Thoracic aorta (tissue), 2 donors: ENCODE results near the gene PRF1. TPM values are rescaled to one million over a fixed set of nuclear protein-coding genes. Genes with fewer than 3 reads are reported as not detected.

Source experiments
- ATAC-seq: fragments of 150-250 bp; one replicate; pipeline ENCODE4 v1.8.0; 2017; ENCODE audit warnings: low read depth; ENCODE audit not compliant: insufficient number of reproducible peaks, low FRiP score
- DNase-seq: peaks from one replicate; pipeline ENCODE4 v3.0.0-alpha.2; 2020; ENCODE audit warnings: low spot score
- H3K27ac ChIP-seq, 2 donors: fragments of 200-600 bp; sonication (generic); 1 replicate in 1 of 2; 2 replicates in 1 of 2; pipeline ENCODE4 v1.5.1; 2016; ENCODE audit warnings: mild to moderate bottlenecking in 2 of 2, moderate library complexity in 2 of 2
- H3K27me3 ChIP-seq: fragments of 200-600 bp; sonication (generic); replicated peaks from 2 replicates; pipeline ENCODE4 v1.6.0; 2016; ENCODE audit warnings: mild to moderate bottlenecking; ENCODE audit not compliant: insufficient read depth
- H3K36me3 ChIP-seq: fragments of 200-600 bp; sonication (generic); one replicate; pipeline ENCODE4 v1.5.1; 2016
- H3K4me1 ChIP-seq, 2 donors: fragments of 200-600 bp; sonication (generic); 1 replicate in 1 of 2; 2 replicates in 1 of 2; pipeline versions ENCODE4 v1.5.1 to v1.6.0; 2016; ENCODE audit warnings: low read depth in 2 of 2, mild to moderate bottlenecking in 1 of 2; ENCODE audit not compliant: control insufficient read depth in 1 of 2
- H3K4me3 ChIP-seq: fragments of 200-600 bp; sonication (generic); 2 replicates; pipeline ENCODE4 v1.5.1; 2016; ENCODE audit warnings: mild to moderate bottlenecking
- H3K9me3 ChIP-seq: fragments of 200-600 bp; sonication (generic); 2 replicates; pipeline ENCODE4 v1.5.1; 2016
- total RNA-seq, 2 donors: library from RNA; depleted of rRNA; stranded (reverse); fragments of >200 nt; gene quantifications; one replicate each; pipeline versions ENCODE4 v1.1.0 to v1.2.3, GENCODE V29; 2016
- TF ChIP-seq, protein P1 (sequence below): fragments of 200-600 bp; sonication (generic); IDR thresholded peaks from one replicate; pipeline ENCODE4 v1.5.1; 2019; ENCODE audit warnings: antibody characterized with exemption

Gene PRF1
- total RNA-seq, 2 donors from 2014 or later: 3.7 to 5.4 TPM

- Histone ChIP-seq H3K27ac (no peak overlapping the region), H3K4me1 (peaks cover 0 to under 1% of the 10 kb centered on the region in 2 donors), H3K36me3 (no peaks in the 10 kb centered on the region), H3K27me3 (no peaks in the 10 kb centered on the region), H3K9me3 (no peaks in the 10 kb centered on the region), H3K4me3 (no peak overlapping the region)
- ATAC-seq (no peak), DNase-seq (no peak)
- TF ChIP-seq, protein P1, sequence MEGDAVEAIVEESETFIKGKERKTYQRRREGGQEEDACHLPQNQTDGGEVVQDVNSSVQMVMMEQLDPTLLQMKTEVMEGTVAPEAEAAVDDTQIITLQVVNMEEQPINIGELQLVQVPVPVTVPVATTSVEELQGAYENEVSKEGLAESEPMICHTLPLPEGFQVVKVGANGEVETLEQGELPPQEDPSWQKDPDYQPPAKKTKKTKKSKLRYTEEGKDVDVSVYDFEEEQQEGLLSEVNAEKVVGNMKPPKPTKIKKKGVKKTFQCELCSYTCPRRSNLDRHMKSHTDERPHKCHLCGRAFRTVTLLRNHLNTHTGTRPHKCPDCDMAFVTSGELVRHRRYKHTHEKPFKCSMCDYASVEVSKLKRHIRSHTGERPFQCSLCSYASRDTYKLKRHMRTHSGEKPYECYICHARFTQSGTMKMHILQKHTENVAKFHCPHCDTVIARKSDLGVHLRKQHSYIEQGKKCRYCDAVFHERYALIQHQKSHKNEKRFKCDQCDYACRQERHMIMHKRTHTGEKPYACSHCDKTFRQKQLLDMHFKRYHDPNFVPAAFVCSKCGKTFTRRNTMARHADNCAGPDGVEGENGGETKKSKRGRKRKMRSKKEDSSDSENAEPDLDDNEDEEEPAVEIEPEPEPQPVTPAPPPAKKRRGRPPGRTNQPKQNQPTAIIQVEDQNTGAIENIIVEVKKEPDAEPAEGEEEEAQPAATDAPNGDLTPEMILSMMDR: no peak
Measured at GRCh38 chr10:70564113-70564725, 38.3 kb downstream of the PRF1 start.

DNA sequence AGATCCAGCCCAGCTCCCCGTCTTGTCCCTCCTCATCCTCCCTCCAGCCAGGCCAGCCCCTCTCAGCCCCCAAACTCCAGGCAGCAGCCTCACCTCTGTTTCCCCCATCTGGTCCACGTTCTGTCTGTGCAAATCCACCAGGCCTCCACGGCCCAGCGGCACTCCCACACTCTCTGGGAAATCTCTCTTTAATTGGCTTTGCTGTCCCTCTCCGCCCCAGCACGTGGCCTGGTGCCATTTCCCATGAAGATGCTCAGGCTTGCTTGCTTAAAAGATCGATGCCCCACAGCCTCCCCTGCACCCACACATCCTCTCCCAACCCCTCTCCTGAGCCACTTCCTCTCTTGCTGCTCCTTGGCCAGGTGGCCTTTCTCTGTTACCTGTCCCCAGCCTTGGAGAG lies 39.3 kb downstream of the PRF1 start:
- Histone ChIP-seq H3K36me3 (no peaks in the 10 kb centered on the region), H3K4me1 (peaks cover 0 to 5% of the 10 kb centered on the region in 2 donors), H3K27ac (no peak overlapping the region), H3K9me3 (no peaks in the 10 kb centered on the region), H3K4me3 (no peak overlapping the region), H3K27me3 (no peaks in the 10 kb centered on the region)
- TF ChIP-seq, protein P1: no peak
- ATAC-seq (no peak), DNase-seq (no peak)

DNA sequence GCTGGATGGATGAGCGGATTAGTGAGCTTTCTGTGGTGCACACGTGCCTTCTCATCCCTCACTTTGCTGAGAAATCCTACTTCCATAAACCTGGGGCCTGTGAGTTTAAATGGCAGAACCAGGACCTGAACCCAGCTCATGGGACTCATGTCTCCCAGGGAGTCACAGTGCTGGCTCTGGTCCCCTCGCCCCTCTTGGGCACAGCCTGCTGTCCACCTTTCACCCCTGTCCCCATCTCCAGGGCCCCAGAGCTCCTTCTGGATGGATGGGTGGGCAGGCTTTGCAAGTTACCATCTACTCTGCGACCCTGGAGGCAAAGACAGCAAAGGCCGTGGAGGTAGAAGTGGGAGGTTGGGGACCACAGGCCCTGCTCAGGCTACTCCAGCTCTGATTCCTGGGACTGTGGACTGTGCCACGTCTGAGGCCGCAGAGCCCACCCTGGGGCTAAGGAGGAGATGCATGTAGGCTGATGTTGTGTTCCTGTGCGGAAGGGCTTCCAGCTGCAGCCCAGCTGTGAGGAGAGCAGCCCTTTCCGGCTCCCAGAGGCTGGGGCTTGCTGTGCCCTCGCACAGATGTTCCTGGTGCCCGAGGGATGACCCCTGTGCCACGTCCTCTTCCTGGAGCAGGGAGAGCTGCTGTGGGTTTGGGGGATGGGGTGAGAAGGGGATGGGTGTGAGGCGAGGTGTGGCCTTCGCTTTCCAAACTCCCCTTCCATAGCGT lies 40.3 kb downstream of the PRF1 start:
- Histone ChIP-seq H3K36me3 (no peaks in the 10 kb centered on the region), H3K4me1 (peaks cover 0 to 5% of the 10 kb centered on the region in 2 donors), H3K9me3 (no peaks in the 10 kb centered on the region), H3K4me3 (no peak overlapping the region), H3K27ac (no peak overlapping the region), H3K27me3 (no peaks in the 10 kb centered on the region)
- ATAC-seq (no peak), DNase-seq (no peak)
- TF ChIP-seq, protein P1: no peak

GRCh38 chr10:70561558-70561957 lies 41.0 kb downstream of the PRF1 start:
- no peak for DNase-seq

GRCh38 chr10:70561070-70561469 lies 41.5 kb downstream of the PRF1 start:
- TF ChIP-seq, protein P1: no peak
- Histone ChIP-seq H3K27ac (no peak overlapping the region), H3K27me3 (no peaks in the 10 kb centered on the region), H3K9me3 (no peaks in the 10 kb centered on the region), H3K36me3 (no peaks in the 10 kb centered on the region), H3K4me3 (no peak overlapping the region), H3K4me1 (peaks cover 0 to 5% of the 10 kb centered on the region in 2 donors)
- DNase-seq (no peak), ATAC-seq (no peak)

More at GRCh38 chr10:70561558-70561957, 41.0 kb downstream of the PRF1 start:
- Histone ChIP-seq H3K27me3 (no peaks in the 10 kb centered on the region), H3K9me3 (no peaks in the 10 kb centered on the region), H3K27ac (no peak overlapping the region), H3K36me3 (no peaks in the 10 kb centered on the region), H3K4me1 (peaks cover 0 to 5% of the 10 kb centered on the region in 2 donors), H3K4me3 (no peak overlapping the region)
- ATAC-seq: no peak
- TF ChIP-seq, protein P1: no peak
